ENCODE data around the gene STAT3. TPM values are rescaled to one million over a fixed set of nuclear protein-coding genes. Genes with fewer than 3 reads are reported as not detected.
"Not testable (repeated sequence)": the region's sequence is repeated elsewhere in the genome, so short reads cannot be mapped to it uniquely, and the experiment has no call there.

STAT3 gene
- total RNA-seq, 2 donors from 2014 or later = 346 to 380 TPM

DNA sequence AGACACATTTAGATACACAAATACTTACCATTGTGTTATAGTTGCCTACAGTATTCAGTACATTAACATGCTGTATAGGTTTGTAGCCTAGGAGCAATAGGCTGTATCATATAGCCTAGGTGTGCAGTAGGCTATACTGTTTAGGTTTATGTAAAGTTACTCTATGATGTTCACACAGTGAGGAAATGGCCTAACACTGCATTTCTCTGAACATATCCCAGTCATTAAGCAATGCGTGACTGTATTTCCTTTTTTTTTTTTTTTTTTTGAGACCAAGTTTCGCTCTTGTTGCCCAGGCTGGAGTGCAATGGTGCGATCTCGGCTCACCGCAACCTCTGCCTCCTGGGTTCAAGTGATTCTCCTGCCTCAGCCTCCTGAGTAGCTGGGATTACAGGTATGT lies 29.7 kb upstream of the STAT3 start:
- not testable (repeated sequence) for H3K36me3 Mint-ChIP-seq (ENCODE audit: insufficient read depth in 2 of 2); H3K9me3 Mint-ChIP-seq; H3K4me3 Mint-ChIP-seq; ATAC-seq (replicated peaks in 1 of 2); DNase-seq; H3K27ac Mint-ChIP-seq
- Mint-ChIP-seq H3K4me1 (ENCODE audit: low read depth) (peaks cover 44% of the 10 kb centered on the region), H3K27me3 (ENCODE audit: low read depth) (peaks cover 23% of the 10 kb centered on the region)

DNA sequence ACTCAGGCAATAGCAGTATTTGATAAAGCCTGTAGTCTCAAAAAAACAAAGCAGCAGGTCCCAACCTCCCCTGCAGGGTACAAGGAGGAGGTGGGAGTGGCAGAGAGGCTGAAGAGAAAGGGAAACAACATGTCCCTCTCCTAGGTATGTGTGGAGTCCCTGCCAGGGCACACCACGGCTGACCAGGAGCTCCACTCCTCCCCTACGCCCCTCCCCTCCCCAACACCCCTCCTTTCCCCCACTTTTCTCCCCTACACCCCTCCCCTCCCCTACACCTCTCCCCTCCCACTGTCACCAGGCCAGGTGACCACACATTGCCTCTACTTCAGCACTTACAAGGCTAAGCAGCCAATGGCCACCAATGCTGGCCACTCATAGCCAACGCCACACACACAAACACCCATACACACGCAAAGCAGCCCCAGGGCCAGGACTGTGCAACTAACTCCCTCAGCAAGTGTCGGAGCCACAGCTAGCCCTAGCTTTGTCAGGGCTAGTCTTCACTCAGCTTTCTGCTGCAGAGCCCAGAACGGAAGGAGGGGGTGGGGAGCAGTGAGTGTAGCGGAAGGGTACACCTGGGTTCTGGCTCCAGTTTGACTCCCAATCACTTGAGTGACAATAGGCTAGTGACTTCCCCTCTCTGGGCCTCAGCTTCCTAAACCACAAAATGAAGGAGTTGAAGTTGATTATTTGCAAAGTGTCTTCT lies 26.6 kb upstream of the STAT3 start:
- Mint-ChIP-seq H3K36me3 (ENCODE audit: insufficient read depth in 2 of 2) (no peaks in the 10 kb centered on the region), H3K4me3 (peak overlapping the region; percentile 58 to 88), H3K4me1 (ENCODE audit: low read depth) (peaks cover 22% of the 10 kb centered on the region), H3K27ac (peak overlapping the region; percentile 7), H3K9me3 (no peaks in the 10 kb centered on the region), H3K27me3 (ENCODE audit: low read depth) (no peaks in the 10 kb centered on the region)
- ATAC-seq (replicated peaks in 1 of 2) (peak; percentile 94 to 96), DNase-seq (peak; percentile 73 to 74)

DNA sequence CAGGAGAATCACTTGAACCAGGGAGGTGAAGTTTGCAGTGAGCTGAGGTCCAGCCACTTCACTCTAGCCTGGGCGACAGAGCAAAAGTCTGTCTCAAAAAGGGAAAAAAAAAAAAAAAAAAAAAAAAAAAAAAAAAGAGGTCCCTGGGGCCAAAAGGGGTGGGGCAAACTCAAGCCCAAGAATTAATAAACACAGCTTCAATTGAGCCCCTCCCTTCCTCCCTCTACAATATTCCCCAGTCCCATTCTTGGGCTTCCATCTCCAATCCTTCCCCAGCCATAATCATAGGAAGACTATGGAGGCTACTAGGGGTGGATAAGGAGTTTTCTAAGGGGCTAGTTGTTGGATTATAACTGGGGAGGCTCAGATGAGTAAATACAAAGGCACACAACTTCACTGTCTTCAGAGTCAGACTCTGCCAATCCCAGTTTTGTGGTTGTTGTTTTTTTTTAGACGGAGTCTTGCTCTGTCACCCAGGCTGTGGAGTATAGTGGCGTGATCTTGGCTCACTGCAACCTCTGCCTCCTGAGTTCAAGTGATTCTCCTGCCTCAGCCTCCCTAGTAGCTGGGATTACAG lies 25.3 kb upstream of the STAT3 start:
- H3K4me3 Mint-ChIP-seq = no peak overlapping the region

DNA sequence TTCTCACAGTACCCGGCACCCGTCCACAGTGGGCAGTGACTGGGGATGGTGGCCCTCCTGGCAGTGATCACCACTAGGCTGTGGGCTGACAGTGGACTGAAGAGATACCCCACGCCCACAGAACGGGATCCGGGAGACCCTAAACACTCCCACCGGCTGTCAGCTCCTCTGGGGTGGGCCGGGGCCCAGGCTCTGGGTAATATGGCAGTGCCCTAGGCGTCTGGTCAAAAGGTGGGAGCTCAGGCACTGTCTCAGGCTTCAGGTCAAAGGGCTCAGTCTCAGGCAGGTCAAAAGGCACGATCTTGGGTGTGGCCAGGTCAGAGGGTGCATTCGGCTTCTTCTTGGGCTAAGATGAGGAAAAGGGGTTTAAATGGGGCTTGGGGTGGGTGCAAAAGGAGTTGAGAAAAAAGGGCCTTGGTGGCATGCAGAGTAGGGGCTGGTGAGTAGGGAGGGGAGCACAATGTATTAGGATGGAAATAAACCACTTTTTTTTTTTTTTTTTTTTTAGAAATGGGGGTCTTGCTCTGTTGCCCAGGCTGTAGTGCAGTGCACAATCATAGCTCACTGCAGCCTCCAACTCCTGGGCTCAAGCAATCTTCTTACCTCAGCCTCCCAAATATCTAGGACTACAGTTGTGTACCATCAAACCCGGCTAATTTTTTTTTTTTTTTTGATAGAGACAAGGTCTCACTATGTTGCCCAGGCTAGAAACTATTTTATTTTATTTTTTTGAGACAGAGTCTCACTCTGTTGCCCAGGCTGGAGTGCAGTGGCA lies 23.9 kb upstream of the STAT3 start:
- DNase-seq (no peak), ATAC-seq (replicated peaks in 1 of 2) (no peak)
- Mint-ChIP-seq H3K27ac (no peak overlapping the region), H3K36me3 (ENCODE audit: insufficient read depth in 2 of 2) (no peaks in the 10 kb centered on the region), H3K27me3 (ENCODE audit: low read depth) (no peaks in the 10 kb centered on the region), H3K9me3 (no peaks in the 10 kb centered on the region), H3K4me1 (ENCODE audit: low read depth) (peaks cover 21% of the 10 kb centered on the region), H3K4me3 (no peak overlapping the region)

More for the DNA sequence above, 25.3 kb upstream of the STAT3 start:
- ATAC-seq (replicated peaks in 1 of 2) (no peak), DNase-seq (no peak)
- no peaks in the 10 kb centered on the region for H3K36me3 Mint-ChIP-seq (ENCODE audit: insufficient read depth in 2 of 2)
- H3K27ac Mint-ChIP-seq = no peak overlapping the region
- H3K27me3 Mint-ChIP-seq (ENCODE audit: low read depth) = no peaks in the 10 kb centered on the region
- H3K9me3 Mint-ChIP-seq = no peaks in the 10 kb centered on the region
- peaks cover 16% of the 10 kb centered on the region for H3K4me1 Mint-ChIP-seq (ENCODE audit: low read depth)

DNA sequence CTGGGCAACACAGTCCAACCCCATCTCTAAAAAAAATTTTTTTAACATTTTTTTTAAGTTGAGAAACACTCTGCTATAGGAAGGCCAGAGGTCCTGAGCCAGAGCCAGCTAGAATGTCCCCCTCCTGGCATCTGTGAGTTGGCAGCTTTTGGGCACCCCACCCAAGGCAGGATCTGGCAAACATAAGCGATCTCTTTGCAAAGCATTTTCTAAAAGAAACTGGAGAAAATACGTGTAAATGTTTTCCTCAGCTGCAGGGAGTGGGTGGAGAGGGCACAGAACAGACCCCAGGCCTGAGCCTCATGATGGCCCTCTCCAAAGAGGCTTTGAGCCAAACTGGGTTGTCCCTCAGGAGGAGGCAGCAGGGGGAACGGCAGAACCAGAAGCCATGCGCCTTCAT lies 23.1 kb upstream of the STAT3 start:
- ATAC-seq (replicated peaks in 1 of 2) (no peak), DNase-seq (no peak)
- H3K36me3 Mint-ChIP-seq (ENCODE audit: insufficient read depth in 2 of 2) = no peaks in the 10 kb centered on the region
- no peaks in the 10 kb centered on the region for H3K9me3 Mint-ChIP-seq
- H3K4me3 Mint-ChIP-seq = no peak overlapping the region
- H3K27ac Mint-ChIP-seq = no peak overlapping the region
- no peaks in the 10 kb centered on the region for H3K27me3 Mint-ChIP-seq (ENCODE audit: low read depth)
- H3K4me1 Mint-ChIP-seq (ENCODE audit: low read depth) = peaks cover 21% of the 10 kb centered on the region

DNA sequence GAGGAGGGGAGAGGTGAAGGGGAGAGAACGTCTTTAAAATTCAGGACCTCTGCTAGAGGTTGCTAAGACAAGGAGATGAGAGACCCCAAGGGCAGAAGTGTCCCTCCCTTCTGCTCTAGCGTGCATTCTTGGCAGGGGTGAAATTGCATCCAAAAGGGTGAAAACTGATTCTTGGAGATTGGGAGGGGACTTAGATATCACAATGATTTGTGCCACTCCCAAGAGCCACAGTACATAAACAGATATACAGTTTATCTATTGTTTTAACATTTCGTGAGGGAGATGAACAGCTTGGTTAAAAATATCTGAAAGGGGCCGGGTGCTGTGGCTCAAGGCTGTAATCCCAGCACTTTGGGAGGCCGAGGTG lies 22.1 kb upstream of the STAT3 start:
- Mint-ChIP-seq H3K4me3 (no peak overlapping the region), H3K27me3 (ENCODE audit: low read depth) (no peaks in the 10 kb centered on the region), H3K36me3 (ENCODE audit: insufficient read depth in 2 of 2) (no peaks in the 10 kb centered on the region), H3K4me1 (ENCODE audit: low read depth) (peaks cover 25% of the 10 kb centered on the region), H3K27ac (no peak overlapping the region), H3K9me3 (no peaks in the 10 kb centered on the region)
- DNase-seq (no peak), ATAC-seq (replicated peaks in 1 of 2) (no peak)

DNA sequence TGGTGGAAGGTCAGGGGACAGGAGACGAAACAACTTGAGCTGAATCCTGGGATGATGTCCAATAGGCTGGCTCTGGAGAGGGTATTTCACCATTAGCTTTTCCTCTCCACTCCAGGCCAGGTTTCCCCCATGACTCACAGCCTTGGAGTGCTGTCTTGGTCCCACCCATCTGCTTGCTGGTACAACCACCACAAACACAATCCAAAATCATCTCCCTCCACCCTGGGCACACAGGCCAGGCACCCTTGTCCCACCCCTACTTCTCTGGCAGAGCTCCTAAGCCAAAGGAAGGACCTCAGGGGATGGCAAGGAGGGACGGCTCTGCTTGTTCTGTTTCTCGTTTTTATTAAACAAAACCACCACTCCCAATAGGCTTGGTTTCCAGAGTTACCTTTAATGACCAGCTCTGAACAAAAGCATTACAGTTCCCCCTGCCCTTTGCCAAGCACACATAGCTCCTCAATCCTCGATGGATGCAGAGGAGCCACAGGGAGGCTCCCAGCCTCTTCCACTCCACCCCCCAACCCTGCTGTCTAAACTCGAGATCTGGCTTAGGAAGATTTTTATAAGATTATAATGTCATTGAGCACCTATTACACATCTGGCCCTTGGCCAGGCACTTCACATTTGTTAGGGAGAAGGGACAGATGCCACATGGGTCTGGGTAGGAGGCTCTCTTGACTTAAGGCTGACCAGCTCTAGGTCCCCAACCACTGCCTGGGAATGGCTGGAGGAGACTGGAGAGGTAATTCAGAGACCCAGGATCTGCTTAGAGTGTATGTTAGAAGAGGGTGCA lies 21.5 kb upstream of the STAT3 start:
- H3K4me1 Mint-ChIP-seq (ENCODE audit: low read depth) = peaks cover 19% of the 10 kb centered on the region
- no peak overlapping the region for H3K27ac Mint-ChIP-seq
- no peak for ATAC-seq (replicated peaks in 1 of 2)
- H3K27me3 Mint-ChIP-seq (ENCODE audit: low read depth) = no peaks in the 10 kb centered on the region
- DNase-seq = no peak
- H3K9me3 Mint-ChIP-seq = no peaks in the 10 kb centered on the region
- H3K4me3 Mint-ChIP-seq = no peak overlapping the region
- H3K36me3 Mint-ChIP-seq (ENCODE audit: insufficient read depth in 2 of 2) = no peaks in the 10 kb centered on the region

DNA sequence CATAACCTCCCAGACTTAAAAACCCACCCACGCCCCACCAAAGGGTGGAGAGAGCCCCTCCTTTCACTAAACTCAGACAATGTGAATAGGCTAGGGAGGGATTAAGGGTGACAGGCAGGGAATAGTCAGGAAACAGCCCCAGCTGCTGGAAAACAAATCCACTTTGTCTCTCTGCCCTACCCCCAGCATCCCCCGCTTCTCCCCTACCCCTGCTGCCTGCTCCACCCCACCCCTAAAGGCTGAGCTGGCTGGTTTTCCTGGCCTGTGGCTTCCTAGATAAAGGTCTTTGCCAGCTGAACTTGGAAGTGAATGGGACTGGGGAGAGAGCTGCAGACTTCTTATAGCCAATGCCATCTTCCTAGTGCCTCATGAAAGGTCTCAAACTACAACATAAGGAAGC lies 19.8 kb upstream of the STAT3 start:
- H3K27me3 Mint-ChIP-seq (ENCODE audit: low read depth) = no peaks in the 10 kb centered on the region
- no peak overlapping the region for H3K27ac Mint-ChIP-seq
- no peak for DNase-seq
- H3K9me3 Mint-ChIP-seq = no peaks in the 10 kb centered on the region
- H3K4me1 Mint-ChIP-seq (ENCODE audit: low read depth) = peaks cover 21% of the 10 kb centered on the region
- H3K36me3 Mint-ChIP-seq (ENCODE audit: insufficient read depth in 2 of 2) = no peaks in the 10 kb centered on the region
- H3K4me3 Mint-ChIP-seq = no peak overlapping the region
- no peak for ATAC-seq (replicated peaks in 1 of 2)

DNA sequence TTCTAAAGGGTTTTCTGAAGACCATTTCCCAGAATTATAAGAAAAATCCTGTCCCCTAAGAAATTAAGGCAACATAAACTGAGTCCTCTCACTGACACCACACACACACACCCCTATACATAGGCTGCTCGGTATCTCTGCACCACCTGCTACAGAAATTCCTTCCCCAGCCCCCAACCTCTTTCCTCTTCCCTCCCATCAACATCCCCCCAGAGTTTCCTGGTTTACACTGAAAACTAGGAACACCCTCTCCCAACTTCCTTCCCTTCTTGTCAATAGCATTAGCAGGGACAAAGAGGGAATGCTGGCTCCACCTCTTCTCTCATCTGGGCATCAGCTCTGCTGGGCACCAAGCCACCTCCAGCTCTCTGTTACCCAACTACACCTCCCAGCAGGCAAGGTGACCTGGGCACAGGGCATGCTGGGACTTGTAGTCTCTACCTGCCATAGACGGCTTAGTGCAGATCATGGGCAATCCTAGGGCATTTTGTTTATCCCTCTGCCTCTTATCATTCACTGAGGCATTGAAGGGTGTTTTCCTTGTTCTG lies 19.1 kb upstream of the STAT3 start:
- Mint-ChIP-seq H3K4me3 (peak overlapping the region in 1 of 2 donors; percentile 0), H3K36me3 (ENCODE audit: insufficient read depth in 2 of 2) (no peaks in the 10 kb centered on the region), H3K27me3 (ENCODE audit: low read depth) (no peaks in the 10 kb centered on the region), H3K9me3 (no peaks in the 10 kb centered on the region), H3K27ac (no peak overlapping the region), H3K4me1 (ENCODE audit: low read depth) (peaks cover 28% of the 10 kb centered on the region)
- DNase-seq = peak; percentile 61 to 62
- peak; percentile 67 to 79 for ATAC-seq (replicated peaks in 1 of 2)

DNA sequence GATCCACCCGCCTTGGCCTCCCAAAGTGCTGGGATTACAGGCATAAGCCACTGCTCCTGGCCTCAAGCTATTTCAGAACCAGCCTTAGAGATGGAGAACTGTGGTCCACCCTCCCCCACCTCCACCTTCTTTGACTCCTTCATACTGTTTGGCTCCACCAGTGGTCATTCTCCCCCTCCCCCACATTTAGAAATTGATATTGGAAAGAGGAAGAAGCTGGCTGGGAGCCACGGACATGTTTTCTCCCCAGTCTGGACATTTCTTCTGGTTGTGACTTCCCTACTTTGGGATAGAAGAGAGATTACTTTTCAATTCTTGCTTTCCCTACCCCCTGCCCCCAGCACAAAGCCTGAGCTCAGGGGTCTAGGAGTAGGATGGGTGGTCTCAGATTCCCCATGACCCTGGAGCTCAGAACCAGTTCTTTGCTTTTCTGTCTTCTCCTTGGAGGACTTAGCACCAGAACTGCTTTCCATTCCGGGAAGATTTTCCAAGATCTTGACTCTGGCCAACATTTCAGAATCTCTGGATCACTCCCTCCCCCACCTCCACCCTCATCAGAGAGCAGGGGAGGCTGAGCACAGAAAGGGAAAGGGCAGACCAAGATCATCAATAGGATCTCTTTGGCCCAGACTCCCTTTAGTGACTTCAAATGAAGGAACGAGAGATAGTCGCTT lies 18.5 kb upstream of the STAT3 start:
- Mint-ChIP-seq H3K4me1 (ENCODE audit: low read depth) (peaks cover 34% of the 10 kb centered on the region), H3K9me3 (no peaks in the 10 kb centered on the region), H3K27me3 (ENCODE audit: low read depth) (no peaks in the 10 kb centered on the region), H3K36me3 (ENCODE audit: insufficient read depth in 2 of 2) (no peaks in the 10 kb centered on the region), H3K27ac (no peak overlapping the region), H3K4me3 (no peak overlapping the region)
- no peak for ATAC-seq (replicated peaks in 1 of 2)
- no peak for DNase-seq

DNA sequence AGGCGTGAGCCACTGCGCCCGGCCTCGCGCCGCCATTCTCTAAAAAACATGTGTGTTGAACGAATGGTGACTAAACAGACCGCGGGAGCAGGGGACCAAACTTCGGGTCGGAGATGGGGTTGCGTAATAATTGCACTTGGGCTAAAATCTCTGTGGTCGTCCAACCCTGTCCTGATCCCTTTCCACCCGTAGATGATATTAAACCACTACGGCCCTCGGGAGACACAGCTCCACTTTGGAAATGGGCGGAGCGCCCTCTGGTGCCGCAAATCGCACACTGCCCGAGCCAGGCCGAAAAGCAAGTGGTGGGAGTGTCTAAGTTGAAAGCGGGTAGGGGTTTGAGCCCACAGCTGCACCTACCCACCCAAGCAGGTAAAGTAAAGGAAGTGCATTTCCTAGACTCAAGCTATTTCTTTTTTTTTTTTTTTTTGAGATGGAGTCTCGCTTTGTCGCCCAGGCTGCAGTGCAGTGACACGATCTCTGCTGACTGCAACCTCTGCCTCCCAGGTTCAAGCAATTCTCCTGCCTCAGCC lies 17.8 kb upstream of the STAT3 start:
- DNase-seq (peak; percentile 83 to 88), ATAC-seq (replicated peaks in 1 of 2) (peak; percentile 76 to 77)
- Mint-ChIP-seq H3K4me3 (no peak overlapping the region), H3K4me1 (ENCODE audit: low read depth) (peaks cover 37% of the 10 kb centered on the region), H3K27ac (no peak overlapping the region), H3K9me3 (no peaks in the 10 kb centered on the region), H3K36me3 (ENCODE audit: insufficient read depth in 2 of 2) (no peaks in the 10 kb centered on the region), H3K27me3 (ENCODE audit: low read depth) (no peaks in the 10 kb centered on the region)

DNA sequence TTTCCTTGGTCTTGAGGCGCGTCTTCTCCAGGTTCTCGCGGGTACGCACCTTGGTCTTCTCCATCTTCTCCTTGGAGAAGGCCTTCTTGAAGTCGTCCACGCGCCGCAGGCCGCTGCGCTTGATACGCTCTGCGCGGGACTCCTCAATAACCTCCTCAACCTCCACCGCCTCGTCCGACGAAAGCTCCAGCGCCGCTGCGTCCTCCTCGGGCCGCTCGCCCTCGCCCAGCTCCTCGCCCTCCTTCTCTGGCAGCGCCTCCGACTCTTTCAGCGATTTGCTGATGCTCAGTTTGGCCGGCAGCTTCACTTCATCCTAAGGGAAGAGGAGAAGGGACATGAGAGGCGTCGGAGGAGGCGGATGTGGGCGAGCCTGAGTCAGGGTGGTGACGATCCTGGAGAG lies 16.8 kb upstream of the STAT3 start:
- ATAC-seq (replicated peaks in 1 of 2) (no peak), DNase-seq (no peak)
- Mint-ChIP-seq H3K27ac (no peak overlapping the region), H3K36me3 (ENCODE audit: insufficient read depth in 2 of 2) (no peaks in the 10 kb centered on the region), H3K9me3 (no peaks in the 10 kb centered on the region), H3K4me1 (ENCODE audit: low read depth) (peaks cover 44% of the 10 kb centered on the region), H3K27me3 (ENCODE audit: low read depth) (no peaks in the 10 kb centered on the region), H3K4me3 (no peak overlapping the region)
